NCI-H2171 (cell line): Measurements from ENCODE around the gene EXPH5.

Source experiments
- DNase-seq: peaks from one replicate; lab custom pipeline; 2025; lab: John Stamatoyannopoulos, UW

EXPH5 gene

GRCh38 chr11:108559340-108559739 is 34.2 kb downstream of the EXPH5 start:
- no peak for DNase-seq

DNA sequence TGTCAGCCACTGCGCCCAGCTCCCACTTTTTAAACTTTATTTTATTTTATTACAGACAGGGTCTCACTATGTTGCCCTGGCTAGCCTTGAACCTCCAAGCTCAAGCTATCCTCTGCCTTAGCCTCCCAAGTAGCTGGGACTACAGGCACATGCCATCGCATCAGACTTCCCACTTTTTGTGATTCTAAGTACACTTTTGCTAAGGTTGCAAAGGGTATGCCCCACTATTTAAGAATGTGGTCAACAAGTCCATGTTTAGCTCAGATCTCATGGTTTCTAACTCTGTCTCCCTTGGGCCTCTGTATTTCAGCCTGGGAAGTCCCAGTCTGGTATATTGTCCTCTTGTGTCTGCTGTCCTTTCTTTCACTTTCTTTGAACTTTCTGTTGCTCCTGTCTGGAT is 35.3 kb downstream of the EXPH5 start:
- DNase-seq = no peak

- DNase-seq = no peak
Observed at GRCh38 chr11:108556019-108556418, 37.5 kb downstream of the EXPH5 start.

- DNase-seq = no peak
Observed at GRCh38 chr11:108551651-108552462, 41.7 kb downstream of the EXPH5 start.

DNA sequence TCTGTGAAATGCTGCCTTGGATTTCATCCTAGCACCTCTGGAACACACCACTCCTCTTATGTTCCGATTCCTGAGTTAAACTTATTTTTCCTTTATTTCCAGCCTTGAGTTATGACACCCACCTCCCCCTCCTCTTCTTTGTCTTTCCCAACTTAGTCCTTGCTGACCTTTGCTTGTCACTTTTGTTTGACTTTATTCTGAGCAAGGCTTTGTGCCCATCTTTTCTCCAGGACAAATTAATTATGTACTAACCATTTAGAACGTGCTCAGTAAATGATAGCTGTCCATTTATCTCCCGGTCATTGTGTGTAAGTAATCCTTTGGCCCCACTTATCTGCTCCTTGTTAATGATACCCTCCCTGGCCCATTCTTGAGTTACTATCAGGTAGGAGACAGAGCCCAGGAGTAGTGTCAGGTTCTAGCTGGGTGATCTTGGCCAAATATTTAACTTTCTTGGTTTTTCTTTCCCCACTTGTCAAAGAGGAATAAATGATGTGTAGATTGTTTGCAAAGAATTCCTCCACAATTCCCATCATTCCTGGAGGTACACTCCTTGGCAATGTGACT is 44.2 kb downstream of the EXPH5 start:
- no peak for DNase-seq

GRCh38 chr11:108545909-108546501 is 47.6 kb downstream of the EXPH5 start:
- no peak for DNase-seq

GRCh38 chr11:108543316-108543964 is 50.1 kb downstream of the EXPH5 start:
- DNase-seq = no peak

DNA sequence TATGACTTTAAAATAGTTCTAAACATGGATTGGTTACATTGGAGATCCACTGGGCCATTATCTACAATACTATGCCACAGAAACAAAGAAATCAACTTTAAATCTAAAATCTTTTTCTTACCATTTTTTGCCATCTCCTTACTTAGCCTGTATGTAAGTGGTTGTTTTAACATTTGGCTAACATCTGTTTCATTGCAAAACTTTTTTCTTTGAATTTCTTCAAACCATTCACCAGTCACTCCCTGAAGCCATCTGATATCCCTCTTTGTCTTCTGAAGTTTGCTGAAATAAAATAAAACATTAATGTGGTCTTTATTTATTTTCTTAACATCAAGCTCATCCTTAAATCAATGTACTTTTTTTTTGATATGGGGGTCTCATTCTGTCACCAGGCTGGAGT is 52.0 kb downstream of the EXPH5 start:
- DNase-seq = no peak

DNA sequence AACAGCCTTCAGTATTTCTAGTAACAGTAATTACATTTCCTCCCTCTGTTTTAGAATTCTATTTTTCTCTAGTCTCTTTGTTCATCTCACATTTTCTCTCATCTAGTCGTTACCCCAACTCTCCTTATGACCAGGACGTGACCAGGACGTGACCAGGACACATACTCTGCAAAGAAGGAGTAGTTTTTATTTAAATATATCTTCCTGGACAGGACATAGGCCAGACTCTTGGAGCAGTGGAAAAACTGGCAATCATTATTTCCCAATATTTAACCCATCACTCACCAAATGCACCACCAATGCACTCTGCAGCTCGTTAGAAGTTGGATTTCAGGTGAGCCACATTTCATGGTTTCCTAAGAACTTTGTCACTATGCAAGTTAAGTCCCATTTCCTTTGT is 55.1 kb downstream of the EXPH5 start:
- DNase-seq = no peak

- DNase-seq = no peak
Observed at GRCh38 chr11:108538022-108538424, 55.5 kb downstream of the EXPH5 start.

- no peak for DNase-seq
Observed at GRCh38 chr11:108536783-108537182, 56.8 kb downstream of the EXPH5 start.

DNA sequence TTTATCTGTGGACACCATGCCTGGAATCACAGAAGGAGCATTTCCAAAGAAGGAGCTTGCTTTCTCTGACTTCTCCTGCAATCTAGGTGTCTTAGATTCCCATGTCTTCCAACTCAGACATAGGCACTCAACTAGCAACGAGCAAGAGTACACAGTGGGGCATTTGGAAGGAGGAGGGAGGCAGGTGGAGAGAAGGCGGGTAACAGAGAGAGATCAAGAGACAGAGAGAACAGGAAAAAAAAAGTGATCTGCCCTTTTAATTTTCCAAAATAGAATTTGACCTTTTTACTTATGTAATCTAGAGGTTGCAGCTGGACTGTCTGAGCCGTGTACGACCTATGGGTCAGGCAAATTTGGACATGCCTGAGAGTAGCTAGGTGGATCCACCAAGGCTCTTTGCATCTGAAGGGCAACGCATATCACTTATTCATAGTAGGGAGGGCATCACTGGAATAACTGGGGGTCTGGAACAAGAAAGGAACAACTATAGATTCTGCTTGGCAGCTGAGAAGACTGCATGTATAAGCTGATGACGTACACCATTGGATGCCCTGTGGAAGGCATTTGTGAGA is 58.1 kb downstream of the EXPH5 start:
- DNase-seq = no peak

DNA sequence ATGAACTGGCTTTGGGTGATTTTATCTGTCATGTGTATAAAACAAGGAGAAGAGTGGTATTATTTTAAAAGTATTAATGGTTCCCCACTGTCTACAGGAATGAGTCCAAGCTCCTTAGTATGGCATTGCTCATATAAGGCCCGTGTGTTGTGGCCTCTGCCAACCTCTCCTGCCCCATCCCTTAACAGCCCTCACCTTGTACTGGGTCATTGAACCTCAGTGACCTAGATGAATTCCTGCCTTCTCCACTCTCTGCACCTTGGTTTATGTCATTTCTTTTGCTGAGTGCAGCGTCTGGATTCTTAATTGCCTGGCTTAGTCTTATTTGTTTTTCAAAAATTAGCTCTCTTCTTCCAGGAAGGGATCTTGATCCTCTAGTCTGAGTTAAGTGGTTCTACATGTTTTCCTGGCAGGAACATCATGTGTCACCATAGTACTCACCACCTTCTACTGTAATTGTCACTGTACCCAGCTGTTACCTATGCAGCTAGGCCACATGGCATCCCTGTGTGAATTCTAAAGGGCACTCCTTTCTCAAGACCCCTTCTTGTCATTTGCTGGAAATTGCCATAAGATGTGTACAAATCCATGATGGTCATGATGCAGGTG is 59.2 kb downstream of the EXPH5 start:
- DNase-seq = no peak

- no peak for DNase-seq
Observed at GRCh38 chr11:108530426-108530825, 63.1 kb downstream of the EXPH5 start.

- no peak for DNase-seq
Observed at GRCh38 chr11:108527382-108527781, 66.2 kb downstream of the EXPH5 start.

- no peak for DNase-seq
Observed at GRCh38 chr11:108525161-108525560, 68.4 kb downstream of the EXPH5 start.

DNA sequence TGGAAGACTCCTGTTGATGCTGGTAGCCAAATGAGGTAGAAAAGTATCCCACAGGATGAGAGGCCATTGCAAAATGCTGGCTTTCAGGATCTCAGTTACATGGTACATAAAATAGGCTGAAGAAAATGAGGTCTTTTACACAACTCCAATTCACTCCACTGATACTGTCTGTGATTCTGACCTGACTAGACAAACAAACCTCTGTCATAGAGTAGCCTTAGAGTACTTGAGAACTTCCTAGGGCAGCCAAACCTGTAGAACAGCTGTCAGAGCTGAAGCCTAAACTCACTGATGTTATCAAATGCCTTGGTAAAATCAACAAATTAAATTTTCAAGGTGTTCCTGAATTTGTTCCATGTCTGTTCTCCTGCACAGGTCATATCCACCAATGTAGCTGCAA is 69.1 kb downstream of the EXPH5 start:
- no peak for DNase-seq

DNA sequence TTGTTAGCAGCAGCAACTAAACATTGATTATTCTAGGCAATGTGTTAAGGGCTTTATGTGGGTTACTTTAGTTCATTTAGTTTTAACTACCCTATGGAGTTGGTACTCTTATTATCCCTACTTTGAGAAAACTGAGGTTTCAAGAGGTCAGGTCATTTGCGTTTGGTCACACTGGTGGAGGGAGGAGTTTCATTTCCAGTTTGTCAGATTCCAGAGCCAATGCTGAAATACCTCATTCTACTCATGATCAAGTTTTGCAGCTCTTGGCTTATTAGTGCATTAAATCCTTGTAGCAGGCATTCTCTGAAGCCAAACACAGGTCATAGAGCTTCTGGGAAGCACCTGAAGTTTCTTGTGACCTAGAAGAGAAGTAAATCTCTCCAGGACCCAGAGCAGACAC is 71.2 kb downstream of the EXPH5 start:
- DNase-seq = no peak

GRCh38 chr11:108518581-108518980 is 75.0 kb downstream of the EXPH5 start:
- no peak for DNase-seq

DNA sequence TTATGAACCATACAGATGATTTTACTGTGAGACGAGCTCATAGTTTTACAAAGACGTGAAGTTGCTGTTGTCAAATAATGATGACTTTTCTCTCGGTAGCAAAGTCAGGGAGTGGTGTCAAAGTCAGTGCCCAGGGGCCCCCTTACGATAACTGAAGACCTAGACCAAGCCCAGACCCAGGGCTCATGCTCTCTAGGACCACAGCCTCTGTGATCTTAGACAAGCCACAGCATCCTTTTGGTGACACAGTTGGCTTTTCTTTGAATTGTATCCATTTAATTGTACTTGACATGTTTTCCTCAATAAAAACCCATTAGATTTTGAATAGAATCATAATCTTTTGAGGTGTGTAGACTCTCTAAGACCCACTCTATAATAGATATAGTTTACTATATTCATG is 77.4 kb downstream of the EXPH5 start:
- no peak for DNase-seq

- DNase-seq = no peak
Observed at GRCh38 chr11:108512708-108513107, 80.9 kb downstream of the EXPH5 start.

DNA sequence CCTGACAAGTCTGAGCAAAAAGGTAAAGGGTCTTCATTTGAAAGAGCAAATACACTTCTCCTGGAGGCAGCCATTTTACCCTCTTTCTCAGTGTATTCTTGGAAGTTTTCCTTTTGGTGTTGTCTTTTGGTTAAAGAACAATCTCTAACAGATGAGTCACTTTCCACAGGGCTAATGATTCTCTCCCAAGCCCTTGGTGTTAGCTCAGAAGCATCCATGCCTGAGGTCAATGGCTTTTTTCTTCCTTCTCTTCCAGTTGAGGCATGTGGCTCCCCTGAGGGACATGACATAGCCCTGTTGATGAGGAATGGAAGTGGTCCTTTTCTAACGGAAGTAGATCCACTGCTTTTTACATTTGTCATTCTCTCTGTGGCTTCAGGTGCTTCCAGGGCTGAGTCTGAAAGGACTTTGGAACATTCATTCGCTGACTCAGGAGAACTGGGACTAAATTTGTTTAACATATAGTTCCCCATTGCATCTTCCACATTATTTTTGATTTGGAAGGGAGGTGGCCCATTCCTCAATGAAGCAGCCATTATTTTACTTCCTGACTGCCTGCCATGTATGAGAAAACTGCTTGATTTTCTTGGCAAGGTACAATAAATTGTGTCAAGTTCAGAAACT is 81.6 kb downstream of the EXPH5 start:
- DNase-seq = no peak
